Measurements from ENCODE around the gene GABRA4.

DNA sequence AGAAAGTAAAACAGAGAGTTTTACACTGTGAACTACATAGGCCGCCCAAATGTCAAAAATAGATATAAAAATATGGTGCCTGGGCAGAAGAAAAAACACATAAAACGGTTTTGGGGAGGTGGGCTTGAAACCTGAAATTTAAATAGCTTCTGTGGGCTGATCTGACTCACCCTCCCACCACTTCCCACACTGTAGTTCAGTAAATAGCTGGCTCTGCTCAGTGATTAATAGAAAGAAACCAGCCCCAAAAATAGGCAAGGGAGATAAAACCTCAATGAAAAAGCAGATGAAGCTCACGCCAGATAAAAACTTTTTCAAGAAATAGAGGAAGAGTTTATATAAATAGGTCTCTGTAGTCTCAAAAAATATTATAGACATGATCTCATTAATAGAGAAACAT lies 71.2 kb downstream of the GABRA4 start:
- no peak for TF ChIP-seq POLR2A (IDR thresholded peaks at IDR 0.05)
- TF ChIP-seq, protein P1, sequence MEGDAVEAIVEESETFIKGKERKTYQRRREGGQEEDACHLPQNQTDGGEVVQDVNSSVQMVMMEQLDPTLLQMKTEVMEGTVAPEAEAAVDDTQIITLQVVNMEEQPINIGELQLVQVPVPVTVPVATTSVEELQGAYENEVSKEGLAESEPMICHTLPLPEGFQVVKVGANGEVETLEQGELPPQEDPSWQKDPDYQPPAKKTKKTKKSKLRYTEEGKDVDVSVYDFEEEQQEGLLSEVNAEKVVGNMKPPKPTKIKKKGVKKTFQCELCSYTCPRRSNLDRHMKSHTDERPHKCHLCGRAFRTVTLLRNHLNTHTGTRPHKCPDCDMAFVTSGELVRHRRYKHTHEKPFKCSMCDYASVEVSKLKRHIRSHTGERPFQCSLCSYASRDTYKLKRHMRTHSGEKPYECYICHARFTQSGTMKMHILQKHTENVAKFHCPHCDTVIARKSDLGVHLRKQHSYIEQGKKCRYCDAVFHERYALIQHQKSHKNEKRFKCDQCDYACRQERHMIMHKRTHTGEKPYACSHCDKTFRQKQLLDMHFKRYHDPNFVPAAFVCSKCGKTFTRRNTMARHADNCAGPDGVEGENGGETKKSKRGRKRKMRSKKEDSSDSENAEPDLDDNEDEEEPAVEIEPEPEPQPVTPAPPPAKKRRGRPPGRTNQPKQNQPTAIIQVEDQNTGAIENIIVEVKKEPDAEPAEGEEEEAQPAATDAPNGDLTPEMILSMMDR (IDR thresholded peaks at IDR 0.05) = no peak

All from lower leg skin (tissue), 3 donors.